Karpas-422 (cell line): ENCODE data around the gene LSM7. TPM values are rescaled to one million over a fixed set of nuclear protein-coding genes. Genes with fewer than 3 reads are reported as not detected.

ENCODE experiments used
- DNase-seq: peaks from one replicate; pipeline ENCODE4 v3.0.0-alpha.2; 2015
- H2AFZ ChIP-seq: fragments of 200-600 bp; sonication (generic); 2 replicates; pipeline ENCODE4 v1.6.1; 2014; ENCODE audit warnings: antibody characterized with exemption, low read length, mixed read lengths
- H3K27ac ChIP-seq: fragments of 200-600 bp; sonication (generic); 2 replicates; pipeline ENCODE4 v1.5.1; 2014; ENCODE audit warnings: mild to moderate bottlenecking, low read length, moderate library complexity
- H3K27me3 ChIP-seq: fragments of 200-600 bp; sonication (generic); 2 replicates; pipeline ENCODE4 v1.6.1; 2014; ENCODE audit warnings: low read length, mixed read lengths
- H3K36me3 ChIP-seq: fragments of 200-600 bp; sonication (generic); 2 replicates; pipeline ENCODE4 v1.6.1; 2014; ENCODE audit warnings: low read length, mixed read lengths; ENCODE audit not compliant: insufficient read depth
- H3K4me1 ChIP-seq: fragments of 200-600 bp; sonication (generic); 2 replicates; pipeline ENCODE4 v1.6.1; 2014; ENCODE audit warnings: mild to moderate bottlenecking, low read length, mixed read lengths
- H3K4me2 ChIP-seq: fragments of 200-600 bp; sonication (generic); 2 replicates; pipeline ENCODE4 v1.6.1; 2014; ENCODE audit warnings: low read length, low read depth, mild to moderate bottlenecking; ENCODE audit not compliant: poor library complexity, severe bottlenecking
- H3K4me3 ChIP-seq: fragments of 200-600 bp; sonication (generic); 2 replicates; pipeline ENCODE4 v1.5.1; 2014; ENCODE audit warnings: mild to moderate bottlenecking, antibody characterized with exemption, low read length, mixed read lengths
- H3K79me2 ChIP-seq: fragments of 200-600 bp; sonication (generic); 2 replicates; pipeline ENCODE4 v1.6.1; 2014; ENCODE audit warnings: mild to moderate bottlenecking, low read length, mixed read lengths
- H3K9ac ChIP-seq: fragments of 200-600 bp; sonication (generic); 2 replicates; pipeline ENCODE4 v1.6.0; 2014; ENCODE audit warnings: low read length
- H3K9me2 ChIP-seq: fragments of 200-600 bp; sonication (generic), shearing (Covaris generic); replicated peaks from 2 replicates; pipeline ENCODE4 v1.6.0; 2014; ENCODE audit warnings: mild to moderate bottlenecking, low read length, moderate library complexity; ENCODE audit not compliant: insufficient read depth
- H3K9me3 ChIP-seq: fragments of 300-700, 200-600 bp; sonication (generic); 2 replicates; pipeline ENCODE4 v1.6.1; 2014; ENCODE audit warnings: low read length, mixed read lengths
- H4K20me1 ChIP-seq: fragments of 200-600 bp; sonication (generic); 2 replicates; pipeline ENCODE4 v1.6.1; 2014; ENCODE audit warnings: mild to moderate bottlenecking, antibody characterized with exemption, low read length, low read depth; ENCODE audit not compliant: insufficient read depth
- total RNA-seq: library from RNA; depleted of rRNA; stranded (reverse); fragments of >200 nt; shearing (Covaris generic); gene quantifications from 2 replicates; pipeline ENCODE4 v1.2.3, GENCODE V29; 2014; ENCODE audit warnings: low replicate concordance; rRNA removed

LSM7 gene
- total RNA-seq, 1 experiment from 2014 or later: 140 TPM

GRCh38 chr19:2273356-2274184 lies 54.8 kb downstream of the LSM7 start:
- peak; percentile 97 for DNase-seq
- H3K4me1 ChIP-seq: peaks cover 34% of the 10 kb centered on the region
- peaks cover 30% of the 10 kb centered on the region for H3K79me2 ChIP-seq

More at GRCh38 chr19:2273356-2274184, 54.8 kb downstream of the LSM7 start:
- H3K36me3 ChIP-seq: peaks cover 24% of the 10 kb centered on the region
- H3K9me3 ChIP-seq: no peaks in the 10 kb centered on the region
- H3K9ac ChIP-seq: peak overlapping the region; percentile 100
- peaks cover 49% of the 10 kb centered on the region for H4K20me1 ChIP-seq
- H2AFZ ChIP-seq: no peak overlapping the region
- H3K27me3 ChIP-seq: no peaks in the 10 kb centered on the region
- peak overlapping the region; percentile 100 for H3K4me3 ChIP-seq
- peak overlapping the region; percentile 74 for H3K4me2 ChIP-seq
- peak overlapping the region; percentile 94 for H3K27ac ChIP-seq
- no peaks in the 10 kb centered on the region for H3K9me2 ChIP-seq

Other genes with a start within 250 kb of the LSM7 start
- 153 and 219 TPM in 2 replicates for gene MOB3A, start 232.3 kb downstream of the LSM7 start, total RNA-seq
- 285 and 487 TPM in 2 replicates for gene IZUMO4, start 231.7 kb downstream of the LSM7 start, total RNA-seq
- 82.3 and 101 TPM in 2 replicates for gene AP3D1, start 177.0 kb downstream of the LSM7 start, total RNA-seq
- gene DOT1L, start 164.7 kb downstream of the LSM7 start, total RNA-seq: 10.8 and 13.3 TPM in 2 replicates
- gene PLEKHJ1, start 92.3 kb downstream of the LSM7 start, total RNA-seq: 57.4 and 136 TPM in 2 replicates
- 27.2 and 55.8 TPM in 2 replicates for gene SF3A2, start 91.8 kb downstream of the LSM7 start, total RNA-seq
- gene AMH, start 79.3 kb downstream of the LSM7 start, total RNA-seq: 1.9 and 7.2 TPM in 2 replicates
- not detected in 2 replicates for gene JSRP1, start 72.2 kb downstream of the LSM7 start, total RNA-seq
- gene PEAK3, start 46.4 kb downstream of the LSM7 start, total RNA-seq: not detected in 2 replicates
- not detected in 2 replicates for gene LINGO3, start 20.4 kb downstream of the LSM7 start, total RNA-seq
- gene SPPL2B, start 98 bp upstream of the LSM7 start, total RNA-seq: 18.2 and 48.3 TPM in 2 replicates
- gene TMPRSS9, start 31.7 kb upstream of the LSM7 start, total RNA-seq: not detected in 2 replicates
- 49.3 and 66.5 TPM in 2 replicates for gene TIMM13, start 99.0 kb upstream of the LSM7 start, total RNA-seq
- 20.8 and 80.2 TPM in 2 replicates for gene LMNB2, start 128.4 kb upstream of the LSM7 start, total RNA-seq
- gene GADD45B, start 147.5 kb upstream of the LSM7 start, total RNA-seq: 8.6 and 11.0 TPM in 2 replicates